Liver (tissue), 9 donors: ENCODE data around the gene IL31RA. TPM values are rescaled to one million over a fixed set of nuclear protein-coding genes. Genes with fewer than 3 reads are reported as not detected.

ENCODE experiments used
- DNase-seq: peaks from one replicate; pipeline ENCODE4 v3.0.0-alpha.2; 2017; ENCODE audit warnings: low spot score
- H3K27ac ChIP-seq, 2 donors: one replicate each; pipeline ENCODE4 v1.7.0; 2013; ENCODE audit warnings: inconsistent platforms in 2 of 2, low read length in 2 of 2, control low read depth in 1 of 2, low read depth in 1 of 2, mild to moderate bottlenecking in 1 of 2
- H3K27me3 ChIP-seq, 4 donors: one replicate each; pipeline versions ENCODE4 v1.6.1 to v1.7.0; 2013; ENCODE audit warnings: low read length in 3 of 4, inconsistent platforms in 1 of 4, mild to moderate bottlenecking in 1 of 4, moderate library complexity in 1 of 4; ENCODE audit not compliant: control insufficient read depth in 4 of 4, insufficient read depth in 4 of 4
- H3K36me3 ChIP-seq, 4 donors: one replicate each; pipeline versions ENCODE4 v1.6.1 to v1.7.0; 2013; ENCODE audit warnings: low read length in 3 of 4, mild to moderate bottlenecking in 3 of 4, low read depth in 1 of 4, moderate library complexity in 1 of 4; ENCODE audit not compliant: control insufficient read depth in 4 of 4, insufficient read depth in 3 of 4
- H3K4me1 ChIP-seq, 4 donors: one replicate each; pipeline versions ENCODE4 v1.6.1 to v1.7.0; 2013; ENCODE audit warnings: low read length in 3 of 4, mild to moderate bottlenecking in 3 of 4, moderate library complexity in 1 of 4; ENCODE audit not compliant: control insufficient read depth in 4 of 4, insufficient read depth in 4 of 4
- H3K4me3 ChIP-seq, 3 donors: one replicate each; pipeline versions ENCODE4 v1.6.1 to v1.7.0; 2013; ENCODE audit warnings: low read length in 3 of 3, control low read depth in 1 of 3, low read depth in 1 of 3, mild to moderate bottlenecking in 1 of 3
- H3K9ac ChIP-seq, 2 donors: one replicate each; pipeline ENCODE4 v1.7.0; 2013; ENCODE audit warnings: low read length in 2 of 2, mild to moderate bottlenecking in 2 of 2, moderate library complexity in 2 of 2, control low read depth in 1 of 2, low read depth in 1 of 2
- H3K9me3 ChIP-seq, 4 donors: one replicate each; pipeline versions ENCODE4 v1.6.1 to v1.7.0; 2013; ENCODE audit warnings: low read length in 3 of 4; ENCODE audit not compliant: control insufficient read depth in 4 of 4
- ATF3 ChIP-seq: IDR thresholded peaks from 2 replicates; pipeline ENCODE4 v1.6.1; 2016; ENCODE audit warnings: antibody characterized with exemption
- CTCF ChIP-seq: fragments of 150-350 bp; IDR thresholded peaks from 2 replicates; pipeline ENCODE4 v1.5.1; 2017; ENCODE audit warnings: improper control_type of control experiment, low read depth, low read length; ENCODE audit not compliant: missing input control
- FOXA1 ChIP-seq: IDR thresholded peaks from 2 replicates; pipeline ENCODE4 v1.6.1; 2016; ENCODE audit warnings: antibody characterized with exemption
- GABPA ChIP-seq, 2 donors: IDR thresholded peaks in 1 of 2; conservative IDR thresholded peaks in 1 of 2; 2 replicates each; pipeline ENCODE4 v1.6.1; 2016; ENCODE audit warnings: antibody characterized with exemption in 2 of 2, mild to moderate bottlenecking in 1 of 2, moderate library complexity in 1 of 2
- JUND ChIP-seq, 2 donors: IDR thresholded peaks; 2 replicates each; pipeline ENCODE4 v1.6.1; 2016; ENCODE audit warnings: antibody characterized with exemption in 2 of 2
- MAX ChIP-seq: IDR thresholded peaks from 2 replicates; pipeline ENCODE4 v1.6.1; 2016; ENCODE audit warnings: antibody characterized with exemption
- NR2F2 ChIP-seq: IDR thresholded peaks from 2 replicates; pipeline ENCODE4 v1.6.1; 2016; ENCODE audit warnings: antibody characterized with exemption
- SP1 ChIP-seq: IDR thresholded peaks from 2 replicates; pipeline ENCODE4 v1.6.1; 2018; ENCODE audit warnings: antibody characterized with exemption, mild to moderate bottlenecking
- TAF1 ChIP-seq: conservative IDR thresholded peaks from 2 replicates; pipeline ENCODE4 v1.6.1; 2016; ENCODE audit warnings: antibody characterized with exemption, mild to moderate bottlenecking
- YY1 ChIP-seq: IDR thresholded peaks from 2 replicates; pipeline ENCODE4 v1.6.1; 2016; ENCODE audit warnings: antibody characterized with exemption, mild to moderate bottlenecking
- ZBTB33 ChIP-seq: IDR thresholded peaks from 2 replicates; pipeline ENCODE4 v1.6.1; 2016; ENCODE audit warnings: antibody characterized with exemption
- WGBS: extraction: QIAGEN DNeasy Blood & Tissue Kit; methylation state at CpG from one replicate; pipeline ENCODE4 v1.1.7; 2013; 5-methylcytosine and 5-hydroxymethylcytosine counted together
- polyA plus RNA-seq, 2 donors: library from polyadenylated mRNA; stranded (reverse) in 1 of 2; unstranded in 1 of 2; fragments of 200-250 nt in 1 of 2; fragments of >200 nt in 1 of 2; fragmentation: Nextera tagmentation in 1 of 2; extraction: Ambion mirVana in 1 of 2; gene quantifications; one replicate each; pipeline versions ENCODE4 v1.2.1 to v1.2.3, GENCODE V29; 2013 to 2015
- total RNA-seq, 2 donors: library from RNA; depleted of rRNA; stranded (reverse); fragments of >200 nt; gene quantifications; one replicate each; pipeline ENCODE4 v1.2.3, GENCODE V29; 2014
- donor health status: healthy.
- donor health status: healthy.
- donor health status: healthy.
- donor health status: healthy.
- donor health status: healthy.

IL31RA gene
- total and polyA plus RNA-seq, 4 donors: not detected

GRCh38 chr5:55923865-55924500 lies 72.8 kb downstream of the IL31RA start:
- H3K9me3 ChIP-seq: no peaks in the 10 kb centered on the region
- peaks cover 0 to 3% (median 0%) of the 10 kb centered on the region in 4 donors for H3K4me1 ChIP-seq
- DNase-seq: no peak
- no peaks in the 10 kb centered on the region for H3K27me3 ChIP-seq
- no peak overlapping the region for H3K9ac ChIP-seq
- 91% methylated on average over 9 of the region's 9 CpGs for WGBS
- no peak overlapping the region for H3K27ac ChIP-seq
- H3K4me3 ChIP-seq: no peak overlapping the region
- no peak for TF ChIP-seq ATF3
- H3K36me3 ChIP-seq: no peaks in the 10 kb centered on the region

GRCh38 chr5:55924744-55925143 lies 73.6 kb downstream of the IL31RA start:
- TF ChIP-seq NR2F2 (no peak), GABPA (IDR thresholded peaks at IDR 0.05 in 1 of 2, conservative IDR thresholded peaks at IDR 0.05 in 1 of 2) (no peak), SP1 (no peak), YY1 (no peak), FOXA1 (no peak), JUND (IDR thresholded peaks at IDR 0.05) (no peak), ZBTB33 (no peak), CTCF (no peak), TAF1 (no peak), MAX (no peak)
- H3K9ac ChIP-seq: no peak overlapping the region
- no peaks in the 10 kb centered on the region for H3K36me3 ChIP-seq
- no peaks in the 10 kb centered on the region for H3K9me3 ChIP-seq
- no peak for DNase-seq
- 86% methylated on average over 11 of the region's 11 CpGs for WGBS
- no peaks in the 10 kb centered on the region for H3K27me3 ChIP-seq
- peaks cover 0 to 3% (median 0%) of the 10 kb centered on the region in 4 donors for H3K4me1 ChIP-seq
- no peak overlapping the region for H3K4me3 ChIP-seq
- H3K27ac ChIP-seq: no peak overlapping the region

GRCh38 chr5:55925181-55925580 lies 74.0 kb downstream of the IL31RA start:
- no peak for DNase-seq
- WGBS: 96% methylated on average over 3 of the region's 3 CpGs
- Histone ChIP-seq H3K9ac (no peak overlapping the region), H3K4me1 (peaks cover 0 to 3% (median 0%) of the 10 kb centered on the region in 4 donors), H3K36me3 (no peaks in the 10 kb centered on the region), H3K9me3 (no peaks in the 10 kb centered on the region), H3K27me3 (no peaks in the 10 kb centered on the region), H3K27ac (no peak overlapping the region), H3K4me3 (no peak overlapping the region)
- TF ChIP-seq SP1 (no peak), JUND (IDR thresholded peaks at IDR 0.05) (no peak), ATF3 (no peak)
